ENCODE measurements around the gene NSUN5. TPM values are rescaled to one million over a fixed set of nuclear protein-coding genes. Genes with fewer than 3 reads are reported as not detected.
A peak's percentile ranks its signal among the peaks of the same experiment; 100 is the strongest.

Gene NSUN5
- total RNA-seq, 1 donor from 2014 or later, result 26.8 TPM

GRCh38 chr7:73345538-73345937 is 36.9 kb upstream of the NSUN5 start:
- Mint-ChIP-seq H3K4me1 (ENCODE audit: unreplicated experiment) (peaks cover 33% of the 10 kb centered on the region), H3K36me3 (no peaks in the 10 kb centered on the region), H3K9me3 (no peaks in the 10 kb centered on the region), H3K4me3 (no peak overlapping the region), H3K27me3 (no peaks in the 10 kb centered on the region), H3K27ac (no peak overlapping the region)
- TF ChIP-seq CTCF (conservative IDR thresholded peaks at IDR 0.05), result no peak
- DNase-seq (ENCODE audit: extremely low spot score, unreplicated experiment), result no peak

GRCh38 chr7:73343671-73344380 is 35.2 kb upstream of the NSUN5 start:
- no peaks in the 10 kb centered on the region for H3K9me3 Mint-ChIP-seq
- no peak overlapping the region for H3K4me3 Mint-ChIP-seq
- H3K4me1 Mint-ChIP-seq (ENCODE audit: unreplicated experiment), result peaks cover 25% of the 10 kb centered on the region
- TF ChIP-seq CTCF (conservative IDR thresholded peaks at IDR 0.05), result no peak
- no peaks in the 10 kb centered on the region for H3K36me3 Mint-ChIP-seq
- no peak overlapping the region for H3K27ac Mint-ChIP-seq
- DNase-seq (ENCODE audit: extremely low spot score, unreplicated experiment), result no peak
- no peaks in the 10 kb centered on the region for H3K27me3 Mint-ChIP-seq

- Mint-ChIP-seq H3K4me1 (ENCODE audit: unreplicated experiment) (peaks cover 25% of the 10 kb centered on the region), H3K4me3 (no peak overlapping the region), H3K27ac (no peak overlapping the region), H3K36me3 (no peaks in the 10 kb centered on the region), H3K9me3 (no peaks in the 10 kb centered on the region), H3K27me3 (no peaks in the 10 kb centered on the region)
- no peak for DNase-seq (ENCODE audit: extremely low spot score, unreplicated experiment)
- peak; percentile 67 for TF ChIP-seq CTCF (conservative IDR thresholded peaks at IDR 0.05)
These were observed 34.0 kb upstream of the NSUN5 start for GRCh38 chr7:73342645-73343044.

GRCh38 chr7:73341877-73342276 is 33.3 kb upstream of the NSUN5 start:
- TF ChIP-seq CTCF (conservative IDR thresholded peaks at IDR 0.05), result no peak
- Mint-ChIP-seq H3K9me3 (no peaks in the 10 kb centered on the region), H3K27me3 (no peaks in the 10 kb centered on the region), H3K4me1 (ENCODE audit: unreplicated experiment) (peaks cover 26% of the 10 kb centered on the region), H3K36me3 (no peaks in the 10 kb centered on the region), H3K27ac (no peak overlapping the region), H3K4me3 (no peak overlapping the region)
- DNase-seq (ENCODE audit: extremely low spot score, unreplicated experiment), result no peak

- TF ChIP-seq CTCF (conservative IDR thresholded peaks at IDR 0.05), result no peak
- no peaks in the 10 kb centered on the region for H3K9me3 Mint-ChIP-seq
- no peak overlapping the region for H3K4me3 Mint-ChIP-seq
- H3K27me3 Mint-ChIP-seq, result no peaks in the 10 kb centered on the region
- no peak for DNase-seq (ENCODE audit: extremely low spot score, unreplicated experiment)
- no peaks in the 10 kb centered on the region for H3K36me3 Mint-ChIP-seq
- H3K4me1 Mint-ChIP-seq (ENCODE audit: unreplicated experiment), result peaks cover 24% of the 10 kb centered on the region
- H3K27ac Mint-ChIP-seq, result no peak overlapping the region
These were observed 31.9 kb upstream of the NSUN5 start for GRCh38 chr7:73340514-73340913.
